ENCODE measurements around the gene PLPP3.

DNA sequence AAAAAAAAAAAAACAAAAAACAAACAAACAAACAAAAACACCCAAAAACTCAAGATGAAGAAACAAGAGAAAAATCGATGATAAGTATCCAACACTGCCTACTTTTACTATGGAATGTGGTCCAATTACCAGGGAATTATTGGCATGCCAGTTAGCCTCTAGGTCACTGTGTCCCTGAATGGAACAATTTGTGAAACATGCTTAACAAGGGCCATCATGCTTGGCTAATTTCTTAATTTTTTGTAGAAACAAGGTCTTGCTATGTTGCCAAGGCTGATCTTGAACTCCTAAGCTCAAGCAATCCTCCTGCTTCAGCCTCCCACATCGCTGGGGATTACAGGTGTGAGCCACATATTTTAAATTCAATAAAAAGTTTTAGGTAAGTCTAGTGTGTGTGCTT is 23.9 kb downstream of the PLPP3 start:
- TF ChIP-seq, protein P1, sequence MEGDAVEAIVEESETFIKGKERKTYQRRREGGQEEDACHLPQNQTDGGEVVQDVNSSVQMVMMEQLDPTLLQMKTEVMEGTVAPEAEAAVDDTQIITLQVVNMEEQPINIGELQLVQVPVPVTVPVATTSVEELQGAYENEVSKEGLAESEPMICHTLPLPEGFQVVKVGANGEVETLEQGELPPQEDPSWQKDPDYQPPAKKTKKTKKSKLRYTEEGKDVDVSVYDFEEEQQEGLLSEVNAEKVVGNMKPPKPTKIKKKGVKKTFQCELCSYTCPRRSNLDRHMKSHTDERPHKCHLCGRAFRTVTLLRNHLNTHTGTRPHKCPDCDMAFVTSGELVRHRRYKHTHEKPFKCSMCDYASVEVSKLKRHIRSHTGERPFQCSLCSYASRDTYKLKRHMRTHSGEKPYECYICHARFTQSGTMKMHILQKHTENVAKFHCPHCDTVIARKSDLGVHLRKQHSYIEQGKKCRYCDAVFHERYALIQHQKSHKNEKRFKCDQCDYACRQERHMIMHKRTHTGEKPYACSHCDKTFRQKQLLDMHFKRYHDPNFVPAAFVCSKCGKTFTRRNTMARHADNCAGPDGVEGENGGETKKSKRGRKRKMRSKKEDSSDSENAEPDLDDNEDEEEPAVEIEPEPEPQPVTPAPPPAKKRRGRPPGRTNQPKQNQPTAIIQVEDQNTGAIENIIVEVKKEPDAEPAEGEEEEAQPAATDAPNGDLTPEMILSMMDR (IDR thresholded peaks at IDR 0.05), result no peak
- no peak for TF ChIP-seq POLR2A (IDR thresholded peaks at IDR 0.05)

All from esophagus squamous epithelium (tissue), 4 donors.